ENCODE results near the gene MIPOL1.

Gene MIPOL1

DNA sequence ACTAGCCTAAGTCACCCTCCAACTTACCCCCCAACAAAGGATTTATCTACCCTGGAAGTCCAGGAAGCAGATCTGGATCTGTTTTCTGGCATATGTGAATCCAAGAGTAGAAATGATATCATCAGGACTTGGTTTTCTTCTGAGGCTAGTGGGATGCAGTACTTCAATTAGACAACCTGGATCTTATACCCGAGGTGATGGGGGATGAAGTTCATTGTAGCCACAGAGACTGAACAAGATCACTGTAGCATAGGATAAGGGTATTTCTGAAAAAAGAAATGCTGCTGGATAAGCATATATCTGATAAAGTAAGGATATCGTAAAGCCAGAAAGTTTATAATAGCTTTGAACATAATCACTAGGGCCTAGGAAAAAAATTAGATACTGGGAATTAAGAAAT lies 222.9 kb downstream of the MIPOL1 start:
- Histone ChIP-seq H4K20me1 (ENCODE audit: insufficient read depth, low read length, poor library complexity, severe bottlenecking) (no peaks in the 10 kb centered on the region), H3K27me3 (ENCODE audit: insufficient read depth, low read length, poor library complexity, severe bottlenecking) (no peaks in the 10 kb centered on the region), H3K9me3 (ENCODE audit: insufficient read depth, low read depth, low read length) (no peaks in the 10 kb centered on the region), H3K4me1 (ENCODE audit: insufficient read depth, low read length, poor library complexity, severe bottlenecking) (no peaks in the 10 kb centered on the region), H3K36me3 (ENCODE audit: insufficient read depth, low read length) (no peaks in the 10 kb centered on the region), H3F3A (ENCODE audit: low read depth) (no peaks in the 10 kb centered on the region), H3K4me3 (ENCODE audit: low read length, poor library complexity, severe bottlenecking) (peak overlapping the region; percentile 36), H3K9me2 (replicated peaks; ENCODE audit: low read depth, low read length) (no peaks in the 10 kb centered on the region), H3K9ac (ENCODE audit: low read depth, low read length, poor library complexity, severe bottlenecking) (no peak overlapping the region), H3K79me2 (ENCODE audit: insufficient read depth, low read length) (no peaks in the 10 kb centered on the region), H2AFZ (ENCODE audit: low read length) (peak overlapping the region; percentile 63), H3K4me2 (ENCODE audit: low read depth, low read length, poor library complexity, severe bottlenecking) (peak overlapping the region; percentile 49)
- TF ChIP-seq, protein P1, sequence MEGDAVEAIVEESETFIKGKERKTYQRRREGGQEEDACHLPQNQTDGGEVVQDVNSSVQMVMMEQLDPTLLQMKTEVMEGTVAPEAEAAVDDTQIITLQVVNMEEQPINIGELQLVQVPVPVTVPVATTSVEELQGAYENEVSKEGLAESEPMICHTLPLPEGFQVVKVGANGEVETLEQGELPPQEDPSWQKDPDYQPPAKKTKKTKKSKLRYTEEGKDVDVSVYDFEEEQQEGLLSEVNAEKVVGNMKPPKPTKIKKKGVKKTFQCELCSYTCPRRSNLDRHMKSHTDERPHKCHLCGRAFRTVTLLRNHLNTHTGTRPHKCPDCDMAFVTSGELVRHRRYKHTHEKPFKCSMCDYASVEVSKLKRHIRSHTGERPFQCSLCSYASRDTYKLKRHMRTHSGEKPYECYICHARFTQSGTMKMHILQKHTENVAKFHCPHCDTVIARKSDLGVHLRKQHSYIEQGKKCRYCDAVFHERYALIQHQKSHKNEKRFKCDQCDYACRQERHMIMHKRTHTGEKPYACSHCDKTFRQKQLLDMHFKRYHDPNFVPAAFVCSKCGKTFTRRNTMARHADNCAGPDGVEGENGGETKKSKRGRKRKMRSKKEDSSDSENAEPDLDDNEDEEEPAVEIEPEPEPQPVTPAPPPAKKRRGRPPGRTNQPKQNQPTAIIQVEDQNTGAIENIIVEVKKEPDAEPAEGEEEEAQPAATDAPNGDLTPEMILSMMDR (conservative IDR thresholded peaks at IDR 0.05; ENCODE audit: low read length), result no peak
- TF ChIP-seq EZH2phosphoT487 (IDR thresholded peaks at IDR 0.05; ENCODE audit: borderline replicate concordance), result no peak

DNA sequence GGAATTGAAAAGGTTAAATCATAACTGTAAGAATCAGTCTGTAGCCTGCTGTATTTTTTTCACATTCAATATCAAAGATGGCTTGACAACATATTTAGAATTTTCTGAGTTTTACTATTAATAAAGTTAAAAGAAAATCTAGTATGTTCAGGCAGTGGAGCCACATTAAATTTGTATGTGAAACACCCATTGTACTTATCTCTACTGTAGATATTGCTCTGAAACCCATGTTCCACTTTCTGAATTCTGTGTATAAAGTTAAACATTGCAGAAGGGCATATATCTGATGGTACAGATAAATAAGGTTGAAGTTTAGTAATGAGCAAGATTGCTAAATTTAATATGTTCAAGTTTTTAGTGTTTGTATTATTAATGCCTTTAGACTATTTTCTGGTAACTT lies 224.6 kb downstream of the MIPOL1 start:
- Histone ChIP-seq H3F3A (ENCODE audit: low read depth) (no peaks in the 10 kb centered on the region), H3K9ac (ENCODE audit: low read depth, low read length, poor library complexity, severe bottlenecking) (no peak overlapping the region), H3K36me3 (ENCODE audit: insufficient read depth, low read length) (no peaks in the 10 kb centered on the region), H4K20me1 (ENCODE audit: insufficient read depth, low read length, poor library complexity, severe bottlenecking) (no peaks in the 10 kb centered on the region), H3K27me3 (ENCODE audit: insufficient read depth, low read length, poor library complexity, severe bottlenecking) (no peaks in the 10 kb centered on the region), H3K4me3 (ENCODE audit: low read length, poor library complexity, severe bottlenecking) (no peak overlapping the region), H3K79me2 (ENCODE audit: insufficient read depth, low read length) (no peaks in the 10 kb centered on the region), H3K4me1 (ENCODE audit: insufficient read depth, low read length, poor library complexity, severe bottlenecking) (no peaks in the 10 kb centered on the region), H3K9me2 (replicated peaks; ENCODE audit: low read depth, low read length) (no peaks in the 10 kb centered on the region), H3K4me2 (ENCODE audit: low read depth, low read length, poor library complexity, severe bottlenecking) (no peak overlapping the region), H2AFZ (ENCODE audit: low read length) (no peak overlapping the region), H3K9me3 (ENCODE audit: insufficient read depth, low read depth, low read length) (no peaks in the 10 kb centered on the region)
- TF ChIP-seq, protein P1 (conservative IDR thresholded peaks at IDR 0.05; ENCODE audit: low read length), result no peak
- no peak for TF ChIP-seq EZH2phosphoT487 (IDR thresholded peaks at IDR 0.05; ENCODE audit: borderline replicate concordance)

DNA sequence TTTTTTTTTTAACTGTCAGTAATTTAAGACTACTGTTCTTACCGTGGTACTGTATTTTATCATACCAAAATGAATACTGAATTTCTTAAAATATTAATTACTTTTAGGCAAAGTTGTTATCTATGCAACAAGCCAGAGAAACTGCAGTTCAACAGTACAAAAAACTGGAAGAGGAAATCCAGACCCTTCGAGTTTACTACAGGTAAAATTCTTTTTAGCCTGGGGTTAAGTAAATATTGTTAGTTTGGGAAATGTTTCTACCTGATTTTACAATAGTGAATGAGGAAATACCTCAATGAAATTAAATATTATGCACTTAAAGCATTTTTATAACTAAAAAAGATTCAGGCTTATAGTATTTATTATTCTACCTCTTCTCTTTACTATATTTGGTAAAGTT lies 225.0 kb downstream of the MIPOL1 start:
- Histone ChIP-seq H3K9me2 (replicated peaks; ENCODE audit: low read depth, low read length) (no peaks in the 10 kb centered on the region), H2AFZ (ENCODE audit: low read length) (no peak overlapping the region), H3F3A (ENCODE audit: low read depth) (no peaks in the 10 kb centered on the region), H4K20me1 (ENCODE audit: insufficient read depth, low read length, poor library complexity, severe bottlenecking) (no peaks in the 10 kb centered on the region), H3K9me3 (ENCODE audit: insufficient read depth, low read depth, low read length) (no peaks in the 10 kb centered on the region), H3K36me3 (ENCODE audit: insufficient read depth, low read length) (no peaks in the 10 kb centered on the region), H3K4me2 (ENCODE audit: low read depth, low read length, poor library complexity, severe bottlenecking) (no peak overlapping the region), H3K27me3 (ENCODE audit: insufficient read depth, low read length, poor library complexity, severe bottlenecking) (no peaks in the 10 kb centered on the region), H3K9ac (ENCODE audit: low read depth, low read length, poor library complexity, severe bottlenecking) (no peak overlapping the region), H3K79me2 (ENCODE audit: insufficient read depth, low read length) (no peaks in the 10 kb centered on the region), H3K4me1 (ENCODE audit: insufficient read depth, low read length, poor library complexity, severe bottlenecking) (no peaks in the 10 kb centered on the region), H3K4me3 (ENCODE audit: low read length, poor library complexity, severe bottlenecking) (no peak overlapping the region)
- TF ChIP-seq, protein P1 (conservative IDR thresholded peaks at IDR 0.05; ENCODE audit: low read length), result no peak
- no peak for TF ChIP-seq EZH2phosphoT487 (IDR thresholded peaks at IDR 0.05; ENCODE audit: borderline replicate concordance)
